DMS114 treated with DMSO at 0.1 percent for 48 hours (cell line): ENCODE results near the gene NR3C1.

Source experiments
- DNase-seq: peaks from one replicate; lab custom pipeline; 2025; ENCODE audit not compliant: unreplicated experiment; lab: John Stamatoyannopoulos, UW

Gene NR3C1

GRCh38 chr5:143403593-143404415 lies at the start of gene NR3C1:
Gene NR3C1 (minus strand): TSS chr5:143403686. CDS start chr5:143400839, 2,847 bp downstream.
- DNase-seq, result peak; percentile 48

- no peak for DNase-seq
Observed at GRCh38 chr5:143449772-143450171, 46.3 kb upstream of the NR3C1 start.

- DNase-seq, result no peak
Observed at GRCh38 chr5:143448518-143448917, 45.0 kb upstream of the NR3C1 start.

GRCh38 chr5:143447983-143448382 lies 44.5 kb upstream of the NR3C1 start:
- DNase-seq, result no peak

GRCh38 chr5:143446535-143447226 lies 43.2 kb upstream of the NR3C1 start:
- no peak for DNase-seq

GRCh38 chr5:143445776-143446175 lies 42.3 kb upstream of the NR3C1 start:
- DNase-seq, result no peak

GRCh38 chr5:143443330-143443729 lies 39.8 kb upstream of the NR3C1 start:
- DNase-seq, result no peak

- DNase-seq, result no peak
Observed at GRCh38 chr5:143442385-143442784, 38.9 kb upstream of the NR3C1 start.

- DNase-seq, result no peak
Observed at GRCh38 chr5:143440448-143441115, 37.1 kb upstream of the NR3C1 start.

- DNase-seq, result no peak
Observed at GRCh38 chr5:143437666-143438273, 34.3 kb upstream of the NR3C1 start.

- no peak for DNase-seq
Observed at GRCh38 chr5:143436871-143437270, 33.4 kb upstream of the NR3C1 start.

GRCh38 chr5:143435210-143435657 lies 31.7 kb upstream of the NR3C1 start:
- no peak for DNase-seq

- no peak for DNase-seq
Observed at GRCh38 chr5:143434261-143435209, 31.0 kb upstream of the NR3C1 start.

GRCh38 chr5:143433670-143434069 lies 30.2 kb upstream of the NR3C1 start:
- no peak for DNase-seq

- DNase-seq, result no peak
Observed at GRCh38 chr5:143432658-143433239, 29.3 kb upstream of the NR3C1 start.

- DNase-seq, result no peak
Observed at GRCh38 chr5:143431789-143432188, 28.3 kb upstream of the NR3C1 start.

- DNase-seq, result no peak
Observed at GRCh38 chr5:143428738-143429420, 25.4 kb upstream of the NR3C1 start.

- DNase-seq, result no peak
Observed at GRCh38 chr5:143428155-143428554, 24.7 kb upstream of the NR3C1 start.

- no peak for DNase-seq
Observed at GRCh38 chr5:143427122-143427735, 23.7 kb upstream of the NR3C1 start.
